Bronchial epithelial cell (primary cell): ENCODE results near the gene MMP25. TPM values are rescaled to one million over a fixed set of nuclear protein-coding genes. Genes with fewer than 3 reads are reported as not detected.
A peak's percentile ranks its signal among the peaks of the same experiment; 100 is the strongest.

ENCODE experiments used
- DNase-seq: peaks from one replicate; pipeline ENCODE4 v3.0.0-alpha.2; 2010; ENCODE audit warnings: low read depth
- FAIRE-seq: peaks from 2 replicates; lab custom pipeline; 2011; peaks lifted over from hg19 to GRCh38; lab: Jason Lieb, UNC
- H3K27me3 ChIP-seq: 2 replicates; pipeline ENCODE4 v1.5.1; 2011; ENCODE audit warnings: low read length; ENCODE audit not compliant: control insufficient read depth, insufficient read depth
- H3K36me3 ChIP-seq: 2 replicates; pipeline ENCODE4 v1.5.1; 2011; ENCODE audit warnings: low read length; ENCODE audit not compliant: control insufficient read depth, insufficient read depth
- H3K4me3 ChIP-seq: 2 replicates; pipeline ENCODE4 v1.5.1; 2011; ENCODE audit warnings: mild to moderate bottlenecking, low read depth, low read length, control low read depth
- total RNA-seq: library from RNA; depleted of rRNA; stranded (reverse); fragments of >200 nt; gene quantifications from 2 replicates; pipeline ENCODE4 v1.2.1, GENCODE V29; 2014
- TF ChIP-seq, protein P1 (sequence below): IDR thresholded peaks from 2 replicates; pipeline ENCODE4 v1.5.1; 2011; ENCODE audit warnings: mild to moderate bottlenecking, moderate library complexity, low read length, control low read depth, inconsistent platforms; ENCODE audit not compliant: insufficient read depth, severe bottlenecking

Gene MMP25
- total RNA-seq, 1 donor from 2014 or later: under 0.01 TPM

DNA sequence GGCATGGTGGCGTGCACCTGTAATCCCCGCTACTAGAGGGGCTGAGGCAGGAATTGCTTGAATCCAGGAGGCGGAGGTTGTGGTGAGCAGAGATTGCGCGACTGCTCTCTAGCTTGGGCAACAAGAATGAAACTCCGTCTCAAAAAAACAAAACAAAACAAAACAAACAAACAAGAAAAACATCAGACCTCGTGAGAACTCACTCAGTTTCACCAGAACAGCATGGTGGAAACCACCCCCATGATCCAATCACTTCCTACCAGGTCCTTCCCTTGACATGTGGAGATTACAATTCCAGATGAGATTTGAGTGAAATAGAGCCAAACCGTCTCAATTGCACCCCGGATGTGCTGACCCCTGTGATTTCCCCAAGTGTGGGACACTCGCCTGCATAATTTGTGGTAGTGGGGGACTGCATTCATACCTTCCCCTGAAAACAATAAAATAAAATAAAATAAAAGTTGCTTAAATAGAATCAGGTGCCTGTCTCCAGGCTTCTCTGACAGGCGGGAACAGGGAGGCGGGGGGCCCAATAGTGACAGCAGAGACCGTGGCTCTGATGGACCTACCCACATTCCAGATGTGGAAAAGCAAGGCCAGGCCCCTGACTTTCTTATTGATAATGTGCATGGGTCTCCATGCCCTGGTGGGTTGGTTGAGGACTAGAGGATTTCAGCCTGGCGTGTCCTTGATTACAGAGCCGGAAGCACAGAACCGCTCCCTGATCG, 39.7 kb downstream of the MMP25 start:
- DNase-seq (no peak), FAIRE-seq (peak; percentile 72)
- TF ChIP-seq, protein P1, sequence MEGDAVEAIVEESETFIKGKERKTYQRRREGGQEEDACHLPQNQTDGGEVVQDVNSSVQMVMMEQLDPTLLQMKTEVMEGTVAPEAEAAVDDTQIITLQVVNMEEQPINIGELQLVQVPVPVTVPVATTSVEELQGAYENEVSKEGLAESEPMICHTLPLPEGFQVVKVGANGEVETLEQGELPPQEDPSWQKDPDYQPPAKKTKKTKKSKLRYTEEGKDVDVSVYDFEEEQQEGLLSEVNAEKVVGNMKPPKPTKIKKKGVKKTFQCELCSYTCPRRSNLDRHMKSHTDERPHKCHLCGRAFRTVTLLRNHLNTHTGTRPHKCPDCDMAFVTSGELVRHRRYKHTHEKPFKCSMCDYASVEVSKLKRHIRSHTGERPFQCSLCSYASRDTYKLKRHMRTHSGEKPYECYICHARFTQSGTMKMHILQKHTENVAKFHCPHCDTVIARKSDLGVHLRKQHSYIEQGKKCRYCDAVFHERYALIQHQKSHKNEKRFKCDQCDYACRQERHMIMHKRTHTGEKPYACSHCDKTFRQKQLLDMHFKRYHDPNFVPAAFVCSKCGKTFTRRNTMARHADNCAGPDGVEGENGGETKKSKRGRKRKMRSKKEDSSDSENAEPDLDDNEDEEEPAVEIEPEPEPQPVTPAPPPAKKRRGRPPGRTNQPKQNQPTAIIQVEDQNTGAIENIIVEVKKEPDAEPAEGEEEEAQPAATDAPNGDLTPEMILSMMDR: no peak
- H3K4me3 ChIP-seq: no peak overlapping the region
- no peaks in the 10 kb centered on the region for H3K27me3 ChIP-seq
- no peaks in the 10 kb centered on the region for H3K36me3 ChIP-seq

DNA sequence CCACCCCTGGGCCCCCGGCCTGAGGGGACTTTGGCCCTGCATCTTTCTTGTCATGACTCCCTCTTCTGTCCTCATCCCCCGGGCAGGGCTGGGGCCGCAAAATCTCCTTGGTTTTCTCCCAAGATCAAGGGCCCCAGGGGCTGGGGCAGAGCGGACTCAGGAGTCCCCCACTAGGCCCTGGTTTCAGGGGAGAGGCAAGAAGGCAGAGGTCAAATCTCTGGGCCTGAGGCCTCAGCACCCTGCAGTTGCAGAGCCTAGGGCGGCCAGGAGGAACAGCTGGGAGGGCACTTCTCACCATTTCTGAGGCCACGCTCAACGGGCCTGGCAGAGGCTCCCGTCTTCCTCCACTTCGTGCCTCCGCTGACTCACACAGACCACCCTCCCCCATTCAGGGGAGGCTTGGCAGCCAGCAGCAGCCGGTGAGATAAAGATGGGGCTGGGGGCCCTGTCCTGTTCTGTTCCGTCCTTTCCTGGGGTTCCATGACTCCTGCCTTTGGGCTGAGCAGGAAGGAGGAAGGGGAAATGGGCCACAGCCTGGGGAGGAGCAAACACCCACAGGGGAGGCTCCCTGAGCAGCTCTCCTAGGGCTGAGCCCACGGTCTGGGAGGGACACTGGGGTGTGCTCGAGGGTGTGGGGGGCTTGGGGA, 40.4 kb downstream of the MMP25 start:
- TF ChIP-seq, protein P1: no peak
- H3K4me3 ChIP-seq: no peak overlapping the region
- FAIRE-seq: no peak

DNA sequence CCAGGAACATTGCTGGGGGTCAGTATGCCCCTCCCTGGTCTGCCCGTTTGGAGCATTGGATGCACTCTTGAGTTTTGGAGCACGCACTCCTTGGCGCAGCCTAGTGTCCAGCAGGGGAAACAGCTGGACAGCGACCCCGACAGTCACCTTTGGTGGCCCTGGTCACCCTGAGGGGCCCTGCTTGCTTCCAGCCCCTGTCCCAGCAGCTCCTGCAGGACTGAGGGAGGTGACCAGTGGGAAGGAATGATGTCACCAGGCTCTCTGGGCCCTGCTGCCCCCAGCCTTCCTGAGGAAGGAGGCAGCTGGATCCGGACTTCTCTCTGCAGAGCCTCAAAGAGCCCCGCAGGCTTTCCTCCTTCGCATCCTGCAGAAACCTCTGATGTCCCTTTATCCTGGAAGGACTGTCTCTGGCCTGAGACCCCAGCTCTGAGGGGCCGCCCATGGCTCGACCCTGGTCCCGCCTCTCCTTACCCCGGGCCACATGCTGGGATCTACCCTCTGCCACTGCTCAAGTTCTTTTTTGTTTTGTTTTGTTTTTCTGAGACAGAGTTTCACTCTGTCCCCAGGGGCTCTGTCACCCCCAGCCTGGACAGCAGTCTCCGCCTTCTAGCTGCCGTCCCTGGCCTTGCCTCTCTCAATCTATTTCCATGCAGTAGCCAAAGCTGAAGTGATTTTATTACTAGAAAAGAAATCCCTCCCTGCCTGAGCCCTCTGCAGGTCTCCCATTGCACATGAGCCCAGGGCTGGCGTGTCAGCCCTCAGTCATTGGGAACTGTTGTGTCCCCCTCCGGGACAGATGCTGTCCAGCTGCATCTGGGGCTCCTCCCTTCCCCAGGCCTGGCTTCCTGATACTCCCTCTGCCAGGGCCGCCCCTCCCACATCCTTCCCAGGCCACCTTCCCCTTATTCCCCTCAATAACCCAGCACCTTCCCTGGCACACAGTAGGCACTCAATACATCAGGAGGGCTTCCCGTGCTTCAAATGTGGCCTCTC, 41.2 kb downstream of the MMP25 start:
- Histone ChIP-seq H3K36me3 (no peaks in the 10 kb centered on the region), H3K4me3 (no peak overlapping the region), H3K27me3 (no peaks in the 10 kb centered on the region)
- FAIRE-seq (no peak), DNase-seq (no peak)
- TF ChIP-seq, protein P1: no peak

More for the DNA sequence above, 40.4 kb downstream of the MMP25 start:
- Histone ChIP-seq H3K36me3 (no peaks in the 10 kb centered on the region), H3K27me3 (no peaks in the 10 kb centered on the region)
- no peak for DNase-seq

DNA sequence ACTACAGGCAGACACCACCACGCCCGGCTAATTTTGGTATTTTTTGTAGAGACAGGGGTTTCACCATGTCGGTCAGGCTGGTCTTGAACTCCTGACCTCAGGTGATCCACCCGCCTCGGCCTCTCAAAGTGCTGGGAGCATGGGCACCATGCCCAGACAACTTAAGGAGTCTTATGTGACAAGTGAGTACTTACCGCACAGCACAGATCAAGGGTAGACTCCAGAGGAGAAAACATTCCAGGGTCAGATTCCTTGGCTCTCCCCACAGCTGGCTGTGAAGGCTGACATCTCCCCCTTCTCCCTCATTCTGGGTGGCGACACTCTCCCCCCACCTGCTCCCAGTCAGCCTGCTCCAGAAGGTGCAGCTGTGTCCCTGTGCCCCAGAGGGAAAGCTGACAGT, 42.1 kb downstream of the MMP25 start:
- Histone ChIP-seq H3K27me3 (no peaks in the 10 kb centered on the region), H3K4me3 (no peak overlapping the region), H3K36me3 (no peaks in the 10 kb centered on the region)
- TF ChIP-seq, protein P1: no peak
- FAIRE-seq: no peak
- no peak for DNase-seq

DNA sequence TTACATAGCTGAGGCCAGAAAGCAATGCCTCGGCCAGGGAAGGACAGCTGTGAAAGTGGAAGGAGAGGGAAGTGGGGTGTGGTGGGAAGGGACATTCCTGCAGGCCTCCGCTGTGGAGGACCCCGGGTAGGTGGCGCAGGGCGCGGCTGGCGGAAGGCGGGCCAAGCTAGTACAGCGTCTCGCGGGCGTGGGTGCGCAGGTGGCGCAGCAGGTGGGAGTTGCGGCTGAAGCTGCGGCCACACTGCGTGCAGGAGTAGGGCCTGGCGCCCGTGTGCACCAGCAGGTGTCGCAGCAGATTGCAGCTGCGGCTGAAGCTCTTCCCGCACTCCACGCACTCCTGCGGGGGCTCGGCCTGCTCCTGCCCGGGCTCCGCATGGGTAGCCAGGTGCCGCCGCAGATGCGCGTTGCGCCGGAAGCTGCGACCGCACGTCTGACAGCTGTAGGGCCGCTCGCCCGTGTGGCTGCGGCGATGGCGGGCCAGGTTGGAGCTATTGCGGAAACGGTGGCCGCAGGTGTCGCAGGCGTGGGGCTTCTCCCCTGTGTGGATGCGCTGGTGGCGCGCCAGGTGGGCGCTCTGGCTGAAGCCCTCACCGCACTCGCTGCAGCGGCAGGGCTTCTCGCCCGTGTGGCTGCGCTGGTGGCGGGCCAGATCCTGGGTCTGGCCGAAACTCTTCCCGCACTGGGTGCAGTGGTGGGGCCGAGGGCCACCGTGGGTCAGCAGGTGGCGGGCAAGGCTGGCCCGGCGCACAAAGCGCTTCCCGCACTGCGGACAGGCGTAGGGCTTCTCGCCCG, 42.8 kb downstream of the MMP25 start:
- TF ChIP-seq, protein P1: no peak
- H3K36me3 ChIP-seq: no peaks in the 10 kb centered on the region
- FAIRE-seq: no peak
- no peak overlapping the region for H3K4me3 ChIP-seq
- no peaks in the 10 kb centered on the region for H3K27me3 ChIP-seq
- no peak for DNase-seq
